Sigmoid colon (tissue), 3 donors: ENCODE measurements around the gene CCDC152.
"Not testable (repeated sequence)": the region's sequence is repeated elsewhere in the genome, so short reads cannot be mapped to it uniquely, and the experiment has no call there.

Experiments used
- POLR2A ChIP-seq, 2 donors: fragments of 450-650 bp; IDR thresholded peaks; one replicate each; pipeline ENCODE4 v1.6.1; 2016; ENCODE audit warnings: antibody characterized with exemption in 2 of 2, mild to moderate bottlenecking in 2 of 2, moderate library complexity in 2 of 2
- TF ChIP-seq, protein P1 (sequence below), 4 experiments: fragments of 450-650 bp in 3 of 4; fragments of 200-600 bp in 1 of 4; IDR thresholded peaks; one replicate each; pipeline ENCODE4 v1.5.1; 2016 to 2019; ENCODE audit warnings: antibody characterized with exemption in 4 of 4, mild to moderate bottlenecking in 3 of 4, moderate library complexity in 2 of 4

DNA sequence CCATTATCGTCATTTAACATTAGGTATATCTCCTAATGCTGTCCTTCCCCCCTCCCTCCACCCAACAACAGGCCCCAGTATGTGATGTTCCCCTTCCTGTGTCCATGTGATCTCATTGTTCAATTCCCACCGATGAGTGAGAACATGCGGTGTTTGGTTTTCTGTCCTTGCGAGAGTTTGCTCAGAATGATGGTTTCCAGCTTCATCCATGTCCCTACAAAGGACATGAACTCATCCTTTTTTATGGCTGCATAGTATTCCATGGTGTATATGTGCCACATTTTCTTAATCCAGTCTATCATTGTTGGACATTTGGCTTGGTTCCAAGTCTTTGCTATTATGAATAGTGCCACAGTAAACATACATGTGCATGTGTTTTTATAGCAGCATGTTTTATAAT, 87.8 kb downstream of the CCDC152 start:
- TF ChIP-seq, protein P1, sequence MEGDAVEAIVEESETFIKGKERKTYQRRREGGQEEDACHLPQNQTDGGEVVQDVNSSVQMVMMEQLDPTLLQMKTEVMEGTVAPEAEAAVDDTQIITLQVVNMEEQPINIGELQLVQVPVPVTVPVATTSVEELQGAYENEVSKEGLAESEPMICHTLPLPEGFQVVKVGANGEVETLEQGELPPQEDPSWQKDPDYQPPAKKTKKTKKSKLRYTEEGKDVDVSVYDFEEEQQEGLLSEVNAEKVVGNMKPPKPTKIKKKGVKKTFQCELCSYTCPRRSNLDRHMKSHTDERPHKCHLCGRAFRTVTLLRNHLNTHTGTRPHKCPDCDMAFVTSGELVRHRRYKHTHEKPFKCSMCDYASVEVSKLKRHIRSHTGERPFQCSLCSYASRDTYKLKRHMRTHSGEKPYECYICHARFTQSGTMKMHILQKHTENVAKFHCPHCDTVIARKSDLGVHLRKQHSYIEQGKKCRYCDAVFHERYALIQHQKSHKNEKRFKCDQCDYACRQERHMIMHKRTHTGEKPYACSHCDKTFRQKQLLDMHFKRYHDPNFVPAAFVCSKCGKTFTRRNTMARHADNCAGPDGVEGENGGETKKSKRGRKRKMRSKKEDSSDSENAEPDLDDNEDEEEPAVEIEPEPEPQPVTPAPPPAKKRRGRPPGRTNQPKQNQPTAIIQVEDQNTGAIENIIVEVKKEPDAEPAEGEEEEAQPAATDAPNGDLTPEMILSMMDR (IDR thresholded peaks at IDR 0.05), result not testable (repeated sequence)
- not testable (repeated sequence) for TF ChIP-seq POLR2A (IDR thresholded peaks at IDR 0.05)
